HS-27A (cell line): Measurements from ENCODE around the gene SKOR1.

Experiments used
- DNase-seq: peaks from one replicate; pipeline ENCODE4 v3.0.0-alpha.2; 2012; ENCODE audit warnings: low read depth, missing footprints

The SKOR1 gene

GRCh38 chr15:67824976-67825880 is at the start of gene SKOR1:
TSS of gene SKOR1 (plus strand) at chr15:67825509. CDS start at chr15:67825603, 94 bp downstream.
- DNase-seq = no peak

- DNase-seq = no peak
These were observed 49.3 kb upstream of the SKOR1 start for GRCh38 chr15:67775998-67776397.

- peak; percentile 14 for DNase-seq
These were observed 48.7 kb upstream of the SKOR1 start for GRCh38 chr15:67776600-67776999.

- DNase-seq = no peak
These were observed 48.2 kb upstream of the SKOR1 start for GRCh38 chr15:67777071-67777470.

- no peak for DNase-seq
These were observed 47.5 kb upstream of the SKOR1 start for GRCh38 chr15:67777773-67778172.

- no peak for DNase-seq
These were observed 46.3 kb upstream of the SKOR1 start for GRCh38 chr15:67778968-67779548.

GRCh38 chr15:67779549-67780111 is 45.7 kb upstream of the SKOR1 start:
- no peak for DNase-seq

GRCh38 chr15:67781061-67781460 is 44.2 kb upstream of the SKOR1 start:
- no peak for DNase-seq

GRCh38 chr15:67781907-67782690 is 43.2 kb upstream of the SKOR1 start:
- no peak for DNase-seq

- DNase-seq = no peak
These were observed 42.7 kb upstream of the SKOR1 start for GRCh38 chr15:67782691-67782991.

- DNase-seq = no peak
These were observed 42.0 kb upstream of the SKOR1 start for GRCh38 chr15:67783303-67783702.

GRCh38 chr15:67784090-67784781 is 41.1 kb upstream of the SKOR1 start:
- DNase-seq = no peak

GRCh38 chr15:67784856-67785430 is 40.4 kb upstream of the SKOR1 start:
- DNase-seq = no peak

GRCh38 chr15:67785431-67785830 is 39.9 kb upstream of the SKOR1 start:
- DNase-seq = no peak

GRCh38 chr15:67786646-67787045 is 38.7 kb upstream of the SKOR1 start:
- no peak for DNase-seq

GRCh38 chr15:67788986-67789385 is 36.3 kb upstream of the SKOR1 start:
- DNase-seq = no peak

GRCh38 chr15:67790610-67791319 is 34.5 kb upstream of the SKOR1 start:
- no peak for DNase-seq

GRCh38 chr15:67792250-67792942 is 32.9 kb upstream of the SKOR1 start:
- DNase-seq = no peak

GRCh38 chr15:67794832-67795574 is 30.3 kb upstream of the SKOR1 start:
- DNase-seq = no peak
